CD14-positive monocyte (primary cell): ENCODE measurements around the gene SAMSN1. TPM values are rescaled to one million over a fixed set of nuclear protein-coding genes. Genes with fewer than 3 reads are reported as not detected.

Experiments
- DNase-seq, 3 donors: peaks; one replicate each; pipeline ENCODE4 v3.0.0-alpha.2; 2011 to 2022
- H2AFZ ChIP-seq: 2 replicates; pipeline ENCODE4 v1.6.0; 2012; ENCODE audit warnings: mild to moderate bottlenecking, low read depth, low read length, inconsistent platforms; ENCODE audit not compliant: insufficient read depth, poor library complexity, severe bottlenecking
- H3K27ac ChIP-seq, 2 donors: 1 replicate in 1 of 2; 2 replicates in 1 of 2; pipeline ENCODE4 v1.5.1; 2012 to 2013; ENCODE audit warnings: low read length in 2 of 2, control low read depth in 1 of 2, inconsistent platforms in 1 of 2, low read depth in 1 of 2, mild to moderate bottlenecking in 1 of 2
- H3K27me3 ChIP-seq, 2 donors: one replicate each; pipeline versions ENCODE4 v1.6.0 to v1.6.1; 2011 to 2013; ENCODE audit warnings: low read length in 2 of 2; ENCODE audit not compliant: control insufficient read depth in 2 of 2, insufficient read depth in 2 of 2
- H3K36me3 ChIP-seq, 2 donors: replicated peaks in 1 of 2; 1 replicate in 1 of 2; 2 replicates in 1 of 2; pipeline versions ENCODE4 v1.5.1 to v1.6.1; 2012 to 2013; ENCODE audit warnings: low read length in 2 of 2, control low read depth in 1 of 2, inconsistent platforms in 1 of 2, mild to moderate bottlenecking in 1 of 2; ENCODE audit not compliant: insufficient read depth in 2 of 2, control insufficient read depth in 1 of 2
- H3K4me1 ChIP-seq, 2 donors: 1 replicate in 1 of 2; 2 replicates in 1 of 2; pipeline versions ENCODE4 v1.5.1 to v1.6.1; 2012 to 2013; ENCODE audit warnings: low read length in 2 of 2, control low read depth in 1 of 2, inconsistent platforms in 1 of 2, mild to moderate bottlenecking in 1 of 2, moderate library complexity in 1 of 2; ENCODE audit not compliant: insufficient read depth in 2 of 2, control insufficient read depth in 1 of 2
- H3K4me2 ChIP-seq: replicated peaks from 2 replicates; pipeline ENCODE3; 2012; ENCODE audit warnings: low read length, moderate library complexity, mild to moderate bottlenecking; ENCODE audit not compliant: poor library complexity, severe bottlenecking; ENCODE audit errors: extremely low read depth
- H3K4me3 ChIP-seq, 3 experiments: fragments of 200-600 bp in 1 of 3; sonication (generic) in 1 of 3; replicated peaks in 1 of 3; 1 replicate in 2 of 3; 2 replicates in 1 of 3; pipeline ENCODE4 v1.5.1; 2011 to 2013; ENCODE audit warnings: low read length in 3 of 3, mild to moderate bottlenecking in 3 of 3, control low read depth in 2 of 3, low read depth in 2 of 3, inconsistent platforms in 1 of 3, moderate library complexity in 1 of 3
- H3K79me2 ChIP-seq: 2 replicates; pipeline ENCODE4 v1.6.0; 2012; ENCODE audit warnings: mild to moderate bottlenecking, control low read depth, inconsistent platforms, low read length, moderate library complexity; ENCODE audit not compliant: insufficient read depth
- H3K9ac ChIP-seq: 2 replicates; pipeline ENCODE4 v1.6.0; 2017; ENCODE audit warnings: low read length, mild to moderate bottlenecking; ENCODE audit not compliant: insufficient read depth, poor library complexity, severe bottlenecking
- H3K9me3 ChIP-seq, 2 donors: replicated peaks in 1 of 2; 1 replicate in 1 of 2; 2 replicates in 1 of 2; pipeline versions ENCODE4 v1.5.1 to v1.6.1; 2012 to 2013; ENCODE audit warnings: low read length in 2 of 2, control low read depth in 1 of 2; ENCODE audit not compliant: control insufficient read depth in 1 of 2, insufficient read depth in 1 of 2
- H4K20me1 ChIP-seq: 2 replicates; pipeline ENCODE4 v1.6.0; 2012; ENCODE audit warnings: mild to moderate bottlenecking, low read length, control low read depth, moderate library complexity; ENCODE audit not compliant: insufficient read depth
- H3K27ac Mint-ChIP-seq, 7 donors: one replicate each; pipeline ENCODE4 v1.8.0; 2020; ENCODE audit warnings: mild to moderate bottlenecking in 7 of 7, mixed read lengths in 7 of 7, moderate library complexity in 6 of 7, inconsistent platforms in 2 of 7
- H3K27me3 Mint-ChIP-seq, 3 donors: one replicate each; pipeline ENCODE4 v1.8.0; 2021 to 2022; ENCODE audit warnings: low read depth in 3 of 3, mild to moderate bottlenecking in 3 of 3, mixed read lengths in 3 of 3, moderate library complexity in 3 of 3, inconsistent platforms in 1 of 3
- H3K36me3 Mint-ChIP-seq, 2 donors: one replicate each; pipeline ENCODE4 v1.8.0; 2020; ENCODE audit warnings: mixed read lengths in 2 of 2, inconsistent platforms in 1 of 2, mild to moderate bottlenecking in 1 of 2
- H3K4me1 Mint-ChIP-seq: one replicate; pipeline ENCODE4 v1.8.0; 2020; ENCODE audit warnings: mild to moderate bottlenecking, mixed read lengths
- H3K4me3 Mint-ChIP-seq, 2 donors: one replicate each; pipeline ENCODE4 v1.8.0; 2020; ENCODE audit warnings: mild to moderate bottlenecking in 2 of 2, mixed read lengths in 2 of 2, moderate library complexity in 1 of 2
- H3K9me3 Mint-ChIP-seq, 7 donors: one replicate each; pipeline ENCODE4 v1.8.0; 2020 to 2022; ENCODE audit warnings: mixed read lengths in 7 of 7, mild to moderate bottlenecking in 6 of 7, moderate library complexity in 6 of 7, inconsistent platforms in 2 of 7
- CTCF ChIP-seq: fragments of 200-600 bp; IDR thresholded peaks from one replicate; pipeline ENCODE4 v1.8.0; 2022; ENCODE audit warnings: antibody characterized with exemption, mild to moderate bottlenecking
- WGBS: methylation state at CpG from one replicate; pipeline ENCODE4 v1.1.5; 2013; ENCODE audit warnings: missing lambda C conversion rate; ENCODE audit not compliant: insufficient coverage; 5-methylcytosine and 5-hydroxymethylcytosine counted together
- intact Hi-C, 2 donors: fragments of 100-400 bp; cut with micrococcal nuclease; formaldehyde crosslinking; loops; one replicate each; pipeline versions ENCODE4 v1.15.0 to v1.15.1; 2023
- polyA plus RNA-seq, 3 donors: library from polyadenylated mRNA; depleted of rRNA in 1 of 3; unstranded in 2 of 3; stranded (reverse) in 1 of 3; fragments of 300-500 nt in 2 of 3; fragments of >200 nt in 1 of 3; fragmentation: Illumina TruSeq in 2 of 3; gene quantifications; 1 replicate in 2 of 3; 2 replicates in 1 of 3; pipeline ENCODE4 v1.2.3, GENCODE V29; 2012 to 2021

The SAMSN1 gene
- polyA plus RNA-seq, 3 donors, result 20.9 to 38.6 (median 31.0) TPM

- Mint-ChIP-seq H3K9me3 (peaks cover 2 to 14% (median 7%) of the 10 kb centered on the region in 7 donors), H3K4me1 (peaks cover 65% of the 10 kb centered on the region), H3K27me3 (no peaks in the 10 kb centered on the region), H3K4me3 (no peak overlapping the region), H3K27ac (peak overlapping the region in 5 of 7 donors; percentile 51 to 73 (median 67)), H3K36me3 (peaks cover 54 to 56% of the 10 kb centered on the region in 2 donors)
- H4K20me1 ChIP-seq, result peaks cover 24% of the 10 kb centered on the region
- no peak for DNase-seq
- H3K4me3 ChIP-seq, result no peak overlapping the region
- H2AFZ ChIP-seq, result no peak overlapping the region
- intact Hi-C loops, result no loop called here
- WGBS, result 100% methylated on average over 5 of the region's 5 CpGs
- H3K9me3 ChIP-seq, result no peaks in the 10 kb centered on the region
- peak overlapping the region in 1 of 2 donors; percentile 0 for H3K27ac ChIP-seq
- no peak overlapping the region for H3K4me2 ChIP-seq
- TF ChIP-seq CTCF, result no peak
- H3K79me2 ChIP-seq, result peaks cover 95% of the 10 kb centered on the region
- H3K36me3 ChIP-seq, result peaks cover 0 to 29% of the 10 kb centered on the region in 2 donors
- no peak overlapping the region for H3K9ac ChIP-seq
- no peaks in the 10 kb centered on the region for H3K27me3 ChIP-seq
- peaks cover 37 to 40% of the 10 kb centered on the region in 2 donors for H3K4me1 ChIP-seq
Measured at GRCh38 chr21:14536929-14537328, 9.2 kb downstream of the SAMSN1 start.

- H3K4me2 ChIP-seq, result no peak overlapping the region
Measured at GRCh38 chr21:14535702-14536101, 10.4 kb downstream of the SAMSN1 start.

More at GRCh38 chr21:14535702-14536101, 10.4 kb downstream of the SAMSN1 start:
- peaks cover 31 to 42% of the 10 kb centered on the region in 2 donors for H3K4me1 ChIP-seq
- H3K27ac ChIP-seq, result peak overlapping the region in 1 of 2 donors; percentile 89
- Mint-ChIP-seq H3K27me3 (no peaks in the 10 kb centered on the region), H3K4me1 (peaks cover 61% of the 10 kb centered on the region), H3K27ac (peak overlapping the region; percentile 90 to 97 (median 95)), H3K36me3 (peaks cover 48 to 53% of the 10 kb centered on the region in 2 donors), H3K4me3 (no peak overlapping the region), H3K9me3 (peaks cover 2 to 12% (median 7%) of the 10 kb centered on the region in 7 donors)
- H3K36me3 ChIP-seq, result peaks cover 0 to 33% of the 10 kb centered on the region in 2 donors
- intact Hi-C loops, result no loop called here
- no peaks in the 10 kb centered on the region for H3K27me3 ChIP-seq
- H2AFZ ChIP-seq, result no peak overlapping the region
- no peak overlapping the region for H3K9ac ChIP-seq
- H3K9me3 ChIP-seq, result no peaks in the 10 kb centered on the region
- TF ChIP-seq CTCF, result no peak
- H3K79me2 ChIP-seq, result peaks cover 95% of the 10 kb centered on the region
- peaks cover 24% of the 10 kb centered on the region for H4K20me1 ChIP-seq
- DNase-seq, result no peak
- H3K4me3 ChIP-seq, result no peak overlapping the region
